ENCODE data around the gene WFDC12. TPM values are rescaled to one million over a fixed set of nuclear protein-coding genes. Genes with fewer than 3 reads are reported as not detected.

Gene WFDC12
- total RNA-seq, 6 experiments from 2014 or later: not detected

DNA sequence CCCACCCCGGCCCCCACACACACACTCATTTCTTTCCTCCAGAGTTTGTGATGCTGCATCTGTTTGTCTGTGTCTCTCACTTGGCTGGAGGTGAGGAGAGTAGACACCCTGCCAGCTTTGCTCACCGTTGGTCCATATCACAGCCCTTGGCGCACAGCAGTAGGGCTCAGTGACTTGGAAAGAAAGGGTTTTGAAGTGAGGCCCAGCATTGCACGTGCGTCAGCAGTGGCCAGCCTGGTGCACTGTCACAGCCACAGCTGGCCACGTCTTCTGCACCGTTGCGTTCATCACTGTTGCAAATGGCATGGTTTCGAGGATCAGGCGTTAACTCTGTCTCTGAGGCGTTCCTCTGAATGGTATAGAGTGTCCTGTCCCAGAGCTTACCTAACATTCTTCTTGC is 13.0 kb downstream of the WFDC12 start:
- DNase-seq: no peak
- Histone ChIP-seq H3K36me3 (no peaks in the 10 kb centered on the region), H3K4me1 (no peaks in the 10 kb centered on the region), H3K4me3 (no peak overlapping the region), H3K9me3 (no peaks in the 10 kb centered on the region), H3K27me3 (no peaks in the 10 kb centered on the region), H3K27ac (no peak overlapping the region)
- no peak for ATAC-seq
- intact Hi-C loops (cut with DNase I): no loop called here
- TF ChIP-seq POLR2A (IDR thresholded peaks at IDR 0.05): no peak
- TF ChIP-seq, protein P1, sequence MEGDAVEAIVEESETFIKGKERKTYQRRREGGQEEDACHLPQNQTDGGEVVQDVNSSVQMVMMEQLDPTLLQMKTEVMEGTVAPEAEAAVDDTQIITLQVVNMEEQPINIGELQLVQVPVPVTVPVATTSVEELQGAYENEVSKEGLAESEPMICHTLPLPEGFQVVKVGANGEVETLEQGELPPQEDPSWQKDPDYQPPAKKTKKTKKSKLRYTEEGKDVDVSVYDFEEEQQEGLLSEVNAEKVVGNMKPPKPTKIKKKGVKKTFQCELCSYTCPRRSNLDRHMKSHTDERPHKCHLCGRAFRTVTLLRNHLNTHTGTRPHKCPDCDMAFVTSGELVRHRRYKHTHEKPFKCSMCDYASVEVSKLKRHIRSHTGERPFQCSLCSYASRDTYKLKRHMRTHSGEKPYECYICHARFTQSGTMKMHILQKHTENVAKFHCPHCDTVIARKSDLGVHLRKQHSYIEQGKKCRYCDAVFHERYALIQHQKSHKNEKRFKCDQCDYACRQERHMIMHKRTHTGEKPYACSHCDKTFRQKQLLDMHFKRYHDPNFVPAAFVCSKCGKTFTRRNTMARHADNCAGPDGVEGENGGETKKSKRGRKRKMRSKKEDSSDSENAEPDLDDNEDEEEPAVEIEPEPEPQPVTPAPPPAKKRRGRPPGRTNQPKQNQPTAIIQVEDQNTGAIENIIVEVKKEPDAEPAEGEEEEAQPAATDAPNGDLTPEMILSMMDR (IDR thresholded peaks at IDR 0.05): no peak
- WGBS (ENCODE audit: insufficient coverage, low coverage, low lambda C conversion rate, missing lambda C conversion rate): 64% methylated on average over 9 of the region's 11 CpGs

DNA sequence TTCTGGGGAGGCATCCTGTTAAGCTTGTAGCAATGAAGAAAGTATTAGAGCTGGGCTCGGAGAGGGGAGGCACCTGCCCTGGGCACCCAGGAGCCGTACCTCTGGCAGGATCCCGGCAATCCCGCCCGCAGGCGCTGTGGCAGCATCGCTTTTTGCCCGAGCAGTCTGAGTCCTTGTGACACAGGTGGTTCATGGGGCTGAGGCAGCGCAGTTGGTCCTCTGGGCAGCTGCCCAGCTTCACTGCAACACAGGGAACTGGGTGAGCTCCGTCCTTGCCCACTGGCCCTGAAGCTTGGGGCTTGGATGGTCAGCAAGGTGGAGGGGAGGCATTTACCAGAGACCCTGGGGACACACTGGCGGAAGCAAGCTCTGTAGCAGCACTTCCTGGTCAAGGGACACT is 14.0 kb downstream of the WFDC12 start:
- TF ChIP-seq POLR2A (IDR thresholded peaks at IDR 0.05): no peak
- TF ChIP-seq, protein P1 (IDR thresholded peaks at IDR 0.05): no peak
- intact Hi-C loops (cut with DNase I): no loop called here
- ATAC-seq (no peak), DNase-seq (no peak)
- Histone ChIP-seq H3K27ac (no peak overlapping the region), H3K9me3 (no peaks in the 10 kb centered on the region), H3K27me3 (no peaks in the 10 kb centered on the region), H3K4me3 (no peak overlapping the region), H3K36me3 (no peaks in the 10 kb centered on the region), H3K4me1 (no peaks in the 10 kb centered on the region)
- no CpG with 5 or more reads among the region's 11 CpGs for WGBS (ENCODE audit: insufficient coverage, low coverage, low lambda C conversion rate, missing lambda C conversion rate)

DNA sequence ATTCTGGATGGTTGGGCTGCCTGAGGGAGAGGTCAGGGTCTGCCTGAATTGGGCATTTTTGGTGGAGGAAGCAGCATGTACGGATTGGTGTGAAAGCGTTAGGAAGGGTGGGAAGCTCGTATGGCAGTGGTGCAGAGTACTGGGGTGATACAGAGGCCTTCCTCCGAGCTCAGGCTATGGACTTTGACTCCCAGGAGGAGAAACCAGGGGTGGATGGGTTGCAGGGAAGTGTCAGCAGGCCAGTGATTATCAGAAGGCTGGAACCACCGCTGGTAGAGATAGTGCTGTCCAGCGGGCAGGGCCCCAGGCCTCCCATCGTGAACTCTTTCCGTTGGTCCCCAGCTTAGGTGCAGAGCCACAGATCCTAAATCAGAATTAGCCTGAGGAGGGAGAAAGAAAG is 14.6 kb downstream of the WFDC12 start:
- no peak overlapping the region for H3K27ac ChIP-seq
- DNase-seq (no peak), ATAC-seq (peak in 1 of 4 donors; percentile 13)
- H3K4me3 ChIP-seq: no peak overlapping the region
- H3K4me1 ChIP-seq: no peaks in the 10 kb centered on the region
- 63% methylated on average over 8 of the region's 8 CpGs for WGBS (ENCODE audit: insufficient coverage, low coverage, low lambda C conversion rate, missing lambda C conversion rate)
- intact Hi-C loops (cut with DNase I): no loop called here
- no peaks in the 10 kb centered on the region for H3K36me3 ChIP-seq
- H3K27me3 ChIP-seq: no peaks in the 10 kb centered on the region
- TF ChIP-seq, protein P1 (IDR thresholded peaks at IDR 0.05): no peak
- TF ChIP-seq POLR2A (IDR thresholded peaks at IDR 0.05): no peak
- no peaks in the 10 kb centered on the region for H3K9me3 ChIP-seq

DNA sequence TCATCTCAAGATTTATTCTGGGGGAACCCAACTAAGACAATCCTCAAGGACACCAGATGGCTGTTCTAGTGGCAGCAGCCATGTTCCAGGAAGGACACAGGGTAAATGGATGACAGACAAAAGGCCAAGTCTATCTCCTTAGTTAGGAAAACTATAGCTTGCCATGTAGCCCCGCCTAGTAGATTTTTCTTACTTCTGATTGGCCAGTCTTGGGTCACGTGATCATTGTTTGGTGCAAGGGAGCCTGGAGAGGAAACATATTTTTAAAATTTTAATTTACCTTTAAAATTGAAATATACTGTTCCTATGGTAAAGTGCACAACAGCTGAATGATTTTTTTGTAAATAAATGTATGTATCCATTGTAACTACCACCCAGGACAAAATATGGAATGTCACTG is 18.9 kb downstream of the WFDC12 start:
- intact Hi-C loops (cut with DNase I): no loop called here
- no peak overlapping the region for H3K27ac ChIP-seq
- no peaks in the 10 kb centered on the region for H3K27me3 ChIP-seq
- TF ChIP-seq, protein P1 (IDR thresholded peaks at IDR 0.05): no peak
- no peak for TF ChIP-seq POLR2A (IDR thresholded peaks at IDR 0.05)
- no peaks in the 10 kb centered on the region for H3K36me3 ChIP-seq
- no peaks in the 10 kb centered on the region for H3K4me1 ChIP-seq
- no peaks in the 10 kb centered on the region for H3K9me3 ChIP-seq
- ATAC-seq: no peak
- 65% methylated on average over 2 of the region's 2 CpGs for WGBS (ENCODE audit: insufficient coverage, low coverage, low lambda C conversion rate, missing lambda C conversion rate)
- H3K4me3 ChIP-seq: no peak overlapping the region
- no peak for DNase-seq

DNA sequence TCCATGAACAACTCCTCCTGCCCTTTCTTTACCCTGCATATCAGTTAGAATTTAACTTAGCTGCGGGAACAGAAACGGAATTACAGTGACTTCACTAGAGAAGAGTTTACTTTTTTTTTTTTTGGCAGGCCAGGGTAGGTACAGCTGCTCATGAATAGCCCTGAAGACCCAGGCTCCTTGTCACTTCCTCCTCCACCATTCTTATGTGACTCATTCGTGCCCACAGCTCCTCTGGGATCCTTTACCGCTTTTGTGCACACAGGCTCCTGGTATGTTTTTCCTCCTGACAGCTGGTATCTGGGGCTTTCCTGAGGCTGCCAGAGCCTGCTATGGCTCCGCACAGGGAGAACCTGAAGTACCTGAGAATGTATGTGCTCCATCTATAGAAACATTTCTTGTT is 19.5 kb downstream of the WFDC12 start:
- Histone ChIP-seq H3K27ac (no peak overlapping the region), H3K36me3 (no peaks in the 10 kb centered on the region), H3K4me3 (no peak overlapping the region), H3K4me1 (no peaks in the 10 kb centered on the region), H3K9me3 (no peaks in the 10 kb centered on the region), H3K27me3 (no peaks in the 10 kb centered on the region)
- intact Hi-C loops (cut with DNase I): no loop called here
- TF ChIP-seq, protein P1 (IDR thresholded peaks at IDR 0.05): no peak
- TF ChIP-seq POLR2A (IDR thresholded peaks at IDR 0.05): no peak
- WGBS (ENCODE audit: insufficient coverage, low coverage, low lambda C conversion rate, missing lambda C conversion rate): 63% methylated on average over 4 of the region's 5 CpGs
- ATAC-seq (no peak), DNase-seq (no peak)
